Tibial nerve (tissue), 4 donors: ENCODE results near the gene SLIT1.

Source experiments
- EP300 ChIP-seq, 2 donors: sonication (generic); formaldehyde crosslinking; IDR thresholded peaks; one replicate each; pipeline ENCODE4 v1.6.1; 2017; ENCODE audit warnings: antibody characterized with exemption in 2 of 2, mild to moderate bottlenecking in 1 of 2
- POLR2A ChIP-seq, 2 donors: fragments of 450-650 bp; IDR thresholded peaks; one replicate each; pipeline ENCODE4 v1.6.1; 2017; ENCODE audit warnings: antibody characterized with exemption in 2 of 2, mild to moderate bottlenecking in 2 of 2, moderate library complexity in 2 of 2
- TF ChIP-seq, protein P1 (sequence below), 5 experiments: fragments of 200-600 bp in 3 of 5; fragments of 450-650 bp in 2 of 5; sonication (generic) in 3 of 5; IDR thresholded peaks; one replicate each; pipeline ENCODE4 v1.5.1; 2016 to 2019; ENCODE audit warnings: antibody characterized with exemption in 5 of 5, mild to moderate bottlenecking in 3 of 5, moderate library complexity in 2 of 5

DNA sequence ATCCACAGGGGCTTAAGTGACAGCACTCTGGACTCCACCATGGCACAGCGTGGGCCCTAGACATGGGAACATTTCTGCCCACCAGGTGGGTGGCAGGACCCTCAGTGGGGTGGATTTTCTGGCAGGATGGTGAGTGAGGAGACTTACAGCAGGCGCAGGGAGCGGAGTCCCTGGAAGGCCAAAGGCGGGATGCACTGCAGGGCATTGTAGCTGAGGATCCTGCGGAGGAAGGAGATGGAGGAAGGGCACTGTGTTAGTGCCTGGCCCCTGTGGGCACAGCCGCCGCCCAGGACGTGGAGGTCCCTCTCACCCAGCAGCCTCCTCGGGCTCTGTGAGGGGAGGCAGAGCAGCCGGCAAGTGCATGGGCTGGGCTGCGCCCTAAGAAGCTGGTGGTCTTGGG is 154.3 kb downstream of the SLIT1 start:
- TF ChIP-seq, protein P1, sequence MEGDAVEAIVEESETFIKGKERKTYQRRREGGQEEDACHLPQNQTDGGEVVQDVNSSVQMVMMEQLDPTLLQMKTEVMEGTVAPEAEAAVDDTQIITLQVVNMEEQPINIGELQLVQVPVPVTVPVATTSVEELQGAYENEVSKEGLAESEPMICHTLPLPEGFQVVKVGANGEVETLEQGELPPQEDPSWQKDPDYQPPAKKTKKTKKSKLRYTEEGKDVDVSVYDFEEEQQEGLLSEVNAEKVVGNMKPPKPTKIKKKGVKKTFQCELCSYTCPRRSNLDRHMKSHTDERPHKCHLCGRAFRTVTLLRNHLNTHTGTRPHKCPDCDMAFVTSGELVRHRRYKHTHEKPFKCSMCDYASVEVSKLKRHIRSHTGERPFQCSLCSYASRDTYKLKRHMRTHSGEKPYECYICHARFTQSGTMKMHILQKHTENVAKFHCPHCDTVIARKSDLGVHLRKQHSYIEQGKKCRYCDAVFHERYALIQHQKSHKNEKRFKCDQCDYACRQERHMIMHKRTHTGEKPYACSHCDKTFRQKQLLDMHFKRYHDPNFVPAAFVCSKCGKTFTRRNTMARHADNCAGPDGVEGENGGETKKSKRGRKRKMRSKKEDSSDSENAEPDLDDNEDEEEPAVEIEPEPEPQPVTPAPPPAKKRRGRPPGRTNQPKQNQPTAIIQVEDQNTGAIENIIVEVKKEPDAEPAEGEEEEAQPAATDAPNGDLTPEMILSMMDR (IDR thresholded peaks at IDR 0.05), result no peak
- TF ChIP-seq POLR2A (IDR thresholded peaks at IDR 0.05), result no peak
- no peak for TF ChIP-seq EP300 (IDR thresholded peaks at IDR 0.05)
